ENCODE data around the gene S100A12. TPM values are rescaled to one million over a fixed set of nuclear protein-coding genes. Genes with fewer than 3 reads are reported as not detected.

S100A12 gene
- polyA plus RNA-seq, 3 donors: 1,275 to 2,834 (median 2,543) TPM

DNA sequence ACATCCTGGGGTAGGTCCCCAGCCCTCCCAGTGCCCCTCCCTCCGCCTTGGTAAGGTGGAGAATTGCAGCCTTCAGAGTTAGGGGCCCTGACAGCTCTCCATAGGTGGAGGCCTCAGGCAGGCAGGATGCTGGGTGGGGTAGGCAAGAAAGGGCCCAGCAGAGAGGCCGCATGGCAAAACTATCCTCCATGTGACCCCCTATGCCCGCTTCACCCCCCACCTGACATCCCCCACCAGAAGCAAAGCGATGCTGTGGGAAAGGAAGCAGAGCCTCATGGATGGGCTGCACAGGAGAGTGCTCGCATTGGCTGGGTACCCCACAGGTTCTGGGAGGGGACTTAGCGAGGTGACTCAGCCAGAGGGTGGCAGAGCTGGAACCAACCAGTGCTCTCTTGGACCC lies 16.2 kb downstream of the S100A12 start:
- Mint-ChIP-seq H3K4me1 (peaks cover 84% of the 10 kb centered on the region), H3K27me3 (ENCODE audit: low read depth in 3 of 3) (peaks cover 0 to 3% (median 0%) of the 10 kb centered on the region in 3 donors), H3K27ac (peak overlapping the region; percentile 96 to 99 (median 97)), H3K4me3 (peak overlapping the region; percentile 97 to 100), H3K36me3 (peaks cover 27 to 42% of the 10 kb centered on the region in 2 donors), H3K9me3 (peaks cover 0 to 6% (median 2%) of the 10 kb centered on the region in 7 donors)
- intact Hi-C loops (cut with micrococcal nuclease): no loop called here
- no CpG with 5 or more reads among the region's 6 CpGs for WGBS (ENCODE audit: insufficient coverage)
- Histone ChIP-seq H4K20me1 (ENCODE audit: insufficient read depth, low read length) (peaks cover 43% of the 10 kb centered on the region), H3K4me1 (ENCODE audit: control insufficient read depth in 1 of 2, insufficient read depth in 2 of 2, low read length in 2 of 2) (peaks cover 70 to 90% of the 10 kb centered on the region in 2 donors), H3K79me2 (ENCODE audit: insufficient read depth, low read length) (peaks cover 64% of the 10 kb centered on the region), H3K36me3 (replicated peaks in 1 of 2; ENCODE audit: control insufficient read depth in 1 of 2, insufficient read depth in 2 of 2, low read length in 2 of 2) (peaks cover 22 to 32% of the 10 kb centered on the region in 2 donors), H3K9ac (ENCODE audit: insufficient read depth, low read length, poor library complexity, severe bottlenecking) (peak overlapping the region; percentile 69), H3K4me2 (replicated peaks; ENCODE audit: extremely low read depth, low read length, poor library complexity, severe bottlenecking) (peak overlapping the region; percentile 96), H2AFZ (ENCODE audit: insufficient read depth, low read depth, low read length, poor library complexity, severe bottlenecking) (no peak overlapping the region), H3K27me3 (ENCODE audit: control insufficient read depth in 2 of 2, insufficient read depth in 2 of 2, low read length in 2 of 2) (no peaks in the 10 kb centered on the region), H3K4me3 (replicated peaks in 1 of 3; ENCODE audit: low read depth in 2 of 3, low read length in 3 of 3) (peak overlapping the region; percentile 66 to 97 (median 92)), H3K27ac (ENCODE audit: low read depth in 1 of 2, low read length in 2 of 2) (peak overlapping the region; percentile 82 to 85), H3K9me3 (replicated peaks in 1 of 2; ENCODE audit: control insufficient read depth in 1 of 2, insufficient read depth in 1 of 2, low read length in 2 of 2) (no peaks in the 10 kb centered on the region)
- no peak for DNase-seq
- TF ChIP-seq, protein P1, sequence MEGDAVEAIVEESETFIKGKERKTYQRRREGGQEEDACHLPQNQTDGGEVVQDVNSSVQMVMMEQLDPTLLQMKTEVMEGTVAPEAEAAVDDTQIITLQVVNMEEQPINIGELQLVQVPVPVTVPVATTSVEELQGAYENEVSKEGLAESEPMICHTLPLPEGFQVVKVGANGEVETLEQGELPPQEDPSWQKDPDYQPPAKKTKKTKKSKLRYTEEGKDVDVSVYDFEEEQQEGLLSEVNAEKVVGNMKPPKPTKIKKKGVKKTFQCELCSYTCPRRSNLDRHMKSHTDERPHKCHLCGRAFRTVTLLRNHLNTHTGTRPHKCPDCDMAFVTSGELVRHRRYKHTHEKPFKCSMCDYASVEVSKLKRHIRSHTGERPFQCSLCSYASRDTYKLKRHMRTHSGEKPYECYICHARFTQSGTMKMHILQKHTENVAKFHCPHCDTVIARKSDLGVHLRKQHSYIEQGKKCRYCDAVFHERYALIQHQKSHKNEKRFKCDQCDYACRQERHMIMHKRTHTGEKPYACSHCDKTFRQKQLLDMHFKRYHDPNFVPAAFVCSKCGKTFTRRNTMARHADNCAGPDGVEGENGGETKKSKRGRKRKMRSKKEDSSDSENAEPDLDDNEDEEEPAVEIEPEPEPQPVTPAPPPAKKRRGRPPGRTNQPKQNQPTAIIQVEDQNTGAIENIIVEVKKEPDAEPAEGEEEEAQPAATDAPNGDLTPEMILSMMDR (IDR thresholded peaks at IDR 0.05): no peak

DNA sequence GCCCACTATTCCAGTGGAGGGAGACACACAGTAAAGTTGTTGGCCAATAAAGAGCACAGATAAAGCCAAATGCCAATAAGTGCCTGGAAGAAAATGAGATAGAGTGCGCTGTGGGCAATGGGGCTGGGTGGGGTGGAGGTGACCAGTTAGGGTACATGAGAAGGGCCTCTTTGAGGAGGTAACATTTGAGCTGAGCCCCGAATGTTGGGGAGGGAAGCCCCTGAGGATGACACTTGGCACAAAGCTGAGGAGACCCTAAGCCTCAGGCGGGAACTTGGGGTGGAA lies 16.8 kb downstream of the S100A12 start:
- Histone ChIP-seq H2AFZ (ENCODE audit: insufficient read depth, low read depth, low read length, poor library complexity, severe bottlenecking) (no peak overlapping the region), H4K20me1 (ENCODE audit: insufficient read depth, low read length) (peaks cover 43% of the 10 kb centered on the region), H3K79me2 (ENCODE audit: insufficient read depth, low read length) (peaks cover 58% of the 10 kb centered on the region), H3K9ac (ENCODE audit: insufficient read depth, low read length, poor library complexity, severe bottlenecking) (peak overlapping the region; percentile 69), H3K36me3 (replicated peaks in 1 of 2; ENCODE audit: control insufficient read depth in 1 of 2, insufficient read depth in 2 of 2, low read length in 2 of 2) (peaks cover 22 to 32% of the 10 kb centered on the region in 2 donors), H3K9me3 (replicated peaks in 1 of 2; ENCODE audit: control insufficient read depth in 1 of 2, insufficient read depth in 1 of 2, low read length in 2 of 2) (no peaks in the 10 kb centered on the region), H3K4me1 (ENCODE audit: control insufficient read depth in 1 of 2, insufficient read depth in 2 of 2, low read length in 2 of 2) (peaks cover 63 to 84% of the 10 kb centered on the region in 2 donors), H3K4me2 (replicated peaks; ENCODE audit: extremely low read depth, low read length, poor library complexity, severe bottlenecking) (peak overlapping the region; percentile 96), H3K27ac (ENCODE audit: low read depth in 1 of 2, low read length in 2 of 2) (peak overlapping the region; percentile 82 to 85), H3K4me3 (replicated peaks in 1 of 3; ENCODE audit: low read depth in 2 of 3, low read length in 3 of 3) (peak overlapping the region; percentile 66 to 97 (median 92)), H3K27me3 (ENCODE audit: control insufficient read depth in 2 of 2, insufficient read depth in 2 of 2, low read length in 2 of 2) (no peaks in the 10 kb centered on the region)
- peaks cover 0 to 3% (median 0%) of the 10 kb centered on the region in 3 donors for H3K27me3 Mint-ChIP-seq (ENCODE audit: low read depth in 3 of 3)
- peaks cover 0 to 6% (median 2%) of the 10 kb centered on the region in 7 donors for H3K9me3 Mint-ChIP-seq
- peak overlapping the region; percentile 96 to 99 (median 97) for H3K27ac Mint-ChIP-seq
- peaks cover 27 to 42% of the 10 kb centered on the region in 2 donors for H3K36me3 Mint-ChIP-seq
- H3K4me1 Mint-ChIP-seq: peaks cover 78% of the 10 kb centered on the region
- WGBS (ENCODE audit: insufficient coverage): 69% methylated on average over 2 of the region's 3 CpGs
- DNase-seq: no peak
- peak overlapping the region; percentile 97 to 100 for H3K4me3 Mint-ChIP-seq
- TF ChIP-seq, protein P1 (IDR thresholded peaks at IDR 0.05): no peak
- intact Hi-C loops (cut with micrococcal nuclease): no loop called here
